GM12875 (cell line): ENCODE measurements around the gene HCN3.
"Not testable (repeated sequence)": the region's sequence is repeated elsewhere in the genome, so short reads cannot be mapped to it uniquely, and the experiment has no call there.

Experiments used
- H3K4me3 ChIP-seq: one replicate; pipeline ENCODE4 v1.5.1; 2011; ENCODE audit warnings: low read depth, low read length, control low read depth
- CTCF ChIP-seq: IDR thresholded peaks from 2 replicates; pipeline ENCODE4 v1.5.1; 2011; ENCODE audit warnings: low read depth, mild to moderate bottlenecking, control low read depth, inconsistent platforms, low read length, moderate library complexity, borderline replicate concordance; ENCODE audit not compliant: insufficient read depth

HCN3 gene

GRCh38 chr1:155323729-155324036 is 46.4 kb downstream of the HCN3 start:
- no peak for TF ChIP-seq CTCF
- H3K4me3 ChIP-seq, result peak overlapping the region; percentile 63

DNA sequence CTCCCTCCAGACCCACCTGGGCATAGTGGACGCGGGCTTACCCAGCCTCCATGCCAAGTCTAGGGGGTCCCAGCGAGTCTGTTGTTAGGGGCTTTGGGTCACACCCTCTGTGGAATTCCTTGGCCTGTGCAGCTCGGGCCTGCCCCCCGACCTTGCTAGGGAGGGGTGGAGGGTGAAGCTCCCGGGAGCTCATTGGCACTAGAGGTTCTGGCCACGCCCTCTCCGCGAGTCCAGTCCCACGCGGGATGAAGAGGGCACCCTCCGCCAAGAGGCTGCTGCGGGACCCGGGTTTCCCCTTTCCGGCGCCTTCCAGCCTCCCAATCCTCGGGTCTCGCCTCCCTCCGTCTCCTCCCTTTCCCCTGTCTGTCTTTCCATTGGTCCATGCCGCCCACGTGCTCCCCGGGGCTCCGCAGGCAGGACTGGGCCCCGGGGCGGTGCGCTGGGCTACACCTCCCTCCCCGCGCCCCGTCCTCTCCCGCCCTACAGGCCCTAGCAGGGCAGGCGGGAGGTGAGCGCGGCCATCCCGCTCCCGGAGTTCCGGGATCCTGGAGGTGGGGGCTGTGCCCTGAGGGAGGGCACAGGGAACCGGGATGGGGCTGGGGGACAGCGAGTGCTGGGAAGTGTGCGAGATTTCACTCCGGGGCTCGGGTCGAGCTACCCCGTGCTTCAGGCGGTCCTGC is 46.9 kb downstream of the HCN3 start:
- peak overlapping the region; percentile 63 for H3K4me3 ChIP-seq
- TF ChIP-seq CTCF, result no peak

DNA sequence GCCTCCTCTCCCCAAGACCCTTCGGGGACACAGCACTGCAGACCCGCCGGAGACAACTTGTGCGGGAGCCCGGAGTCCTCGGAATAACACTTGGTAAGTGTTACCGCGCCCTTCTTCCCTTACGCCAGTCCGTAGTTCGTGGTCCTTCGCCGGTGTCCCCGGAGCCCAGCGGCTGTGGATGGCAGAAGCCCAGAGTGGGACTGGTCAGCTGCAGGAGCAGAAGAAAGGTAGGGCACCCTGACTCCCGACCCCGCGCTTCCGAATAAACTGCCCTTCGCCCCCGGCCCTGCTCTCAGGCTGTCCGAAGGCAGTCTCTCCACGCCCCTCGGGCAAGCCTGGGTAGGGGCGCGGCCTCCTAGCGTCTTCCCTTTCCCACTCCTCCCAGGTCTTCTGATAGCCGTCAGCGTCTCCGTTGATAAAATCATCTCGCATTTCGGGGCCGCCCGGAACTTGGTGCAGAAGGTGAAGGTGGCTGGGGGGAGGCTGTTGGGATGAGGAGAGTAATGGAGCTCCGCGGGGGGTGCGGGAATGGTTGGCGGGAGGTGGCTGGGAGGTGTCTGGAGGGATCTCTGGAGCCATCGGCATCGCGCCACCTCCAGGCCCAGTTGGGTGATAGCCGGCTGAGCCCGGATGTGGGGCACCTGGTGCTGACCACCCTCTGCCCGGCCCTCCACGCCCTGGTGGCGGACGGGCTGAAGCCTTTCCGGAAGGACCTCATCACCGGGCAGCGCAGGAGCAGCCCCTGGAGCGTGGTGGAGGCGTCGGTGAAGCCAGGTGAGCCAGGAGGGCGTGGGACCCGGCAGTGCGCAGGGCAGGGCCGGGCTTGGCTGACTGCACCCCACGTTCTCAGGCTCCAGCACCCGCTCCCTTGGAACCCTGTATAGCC is 47.7 kb downstream of the HCN3 start:
- peak; percentile 53; the same call in 1 of the 2 replicates for TF ChIP-seq CTCF
- peak overlapping the region; percentile 63 for H3K4me3 ChIP-seq

- H3K4me3 ChIP-seq, result no peak overlapping the region
- no peak for TF ChIP-seq CTCF
These were observed 48.3 kb downstream of the HCN3 start for GRCh38 chr1:155325603-155325893.

DNA sequence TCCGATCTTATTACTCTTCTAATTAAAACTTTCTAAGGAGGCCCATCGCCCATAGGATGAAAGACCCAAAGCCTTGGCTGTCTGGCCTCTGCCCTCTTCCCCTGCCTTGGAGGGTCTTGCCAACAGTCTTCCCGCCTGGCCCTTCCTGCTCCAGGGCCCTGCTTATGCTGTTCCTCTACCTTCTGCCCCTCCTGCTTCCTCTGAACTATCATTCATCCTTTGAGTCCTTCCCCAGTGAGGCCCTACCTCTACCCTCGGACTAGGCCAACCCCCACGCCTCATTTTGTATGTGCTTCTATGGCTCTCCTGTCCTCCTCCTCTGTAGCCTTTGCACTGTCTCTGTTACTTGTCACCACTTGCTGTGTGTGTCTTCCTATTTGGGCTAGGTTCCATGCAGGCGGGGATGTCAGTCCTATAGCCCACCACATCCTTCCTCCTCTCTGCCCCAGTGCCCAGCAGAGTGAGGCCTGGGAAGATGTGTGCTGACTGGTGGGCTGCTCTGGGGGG is 48.8 kb downstream of the HCN3 start:
- TF ChIP-seq CTCF, result no peak
- no peak overlapping the region for H3K4me3 ChIP-seq

DNA sequence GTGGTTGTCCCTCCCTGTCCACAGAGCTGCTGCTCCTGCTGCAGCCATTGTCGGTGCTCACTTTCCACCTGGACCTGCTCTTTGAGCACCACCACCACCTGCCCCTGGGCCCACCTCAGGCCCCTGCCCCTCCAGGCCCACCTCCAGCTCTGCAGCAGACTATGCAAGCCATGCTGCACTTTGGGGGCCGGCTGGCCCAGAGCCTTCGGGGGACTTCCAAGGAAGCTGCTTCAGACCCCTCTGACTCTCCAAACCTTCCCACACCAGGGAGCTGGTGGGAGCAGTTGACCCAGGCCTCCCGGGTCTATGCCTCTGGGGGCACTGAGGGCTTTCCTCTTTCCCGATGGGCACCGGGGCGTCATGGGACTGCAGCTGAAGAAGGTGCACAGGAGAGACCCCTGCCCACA is 49.4 kb downstream of the HCN3 start:
- TF ChIP-seq CTCF, result no peak
- H3K4me3 ChIP-seq, result no peak overlapping the region

DNA sequence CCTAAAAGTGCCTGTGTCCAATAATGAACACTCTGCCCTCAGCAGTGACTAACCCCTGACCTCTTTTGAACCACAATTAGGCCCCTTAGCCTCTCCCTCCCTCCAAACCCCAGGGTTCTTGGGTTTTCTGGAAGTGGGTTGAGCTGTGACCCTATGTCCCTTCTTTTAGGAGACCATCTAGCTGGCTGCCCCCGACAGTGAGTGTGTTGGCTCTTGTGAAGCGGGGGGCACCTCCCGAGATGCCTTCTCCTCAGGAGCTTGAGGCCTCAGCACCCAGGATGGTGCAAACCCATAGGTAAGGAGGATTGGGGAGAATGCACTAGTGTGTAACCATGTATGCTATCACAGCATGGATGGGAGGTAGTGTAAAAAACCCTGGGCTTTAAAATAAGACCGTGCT is 50.7 kb downstream of the HCN3 start:
- H3K4me3 ChIP-seq, result no peak overlapping the region
- no peak for TF ChIP-seq CTCF

- H3K4me3 ChIP-seq, result not testable (repeated sequence)
These were observed 51.6 kb downstream of the HCN3 start for GRCh38 chr1:155328856-155329255.
